A673 (cell line): ENCODE results near the gene SLC12A7. TPM values are rescaled to one million over a fixed set of nuclear protein-coding genes. Genes with fewer than 3 reads are reported as not detected.

Source experiments
- BruUV-seq: library from RNA; stranded (reverse); fragments of 400-500 nt; replicated peaks from 2 replicates; lab custom pipeline; 2021; lab: Mats Ljungman, UMichigan
- CTCF ChIA-PET: fragments of 300-600 bp; sonication (Branson Sonifier 250); formaldehyde crosslinking; loops from one replicate; lab custom pipeline; 2022; ENCODE audit warnings: antibody characterized with exemption; lab: Charles Lee
- POLR2A ChIA-PET: fragments of 300-600 bp; sonication (Branson Sonifier 250); formaldehyde crosslinking; loops from one replicate; lab custom pipeline; 2022; ENCODE audit warnings: antibody characterized with exemption; ENCODE audit not compliant: low non-redundant PET; lab: Charles Lee
- DNase-seq: peaks from one replicate; pipeline ENCODE4 v3.0.0-alpha.2; 2015; ENCODE audit warnings: low spot score
- H3K27ac ChIP-seq: fragments of 200-600 bp; sonication (generic); 2 replicates; pipeline ENCODE4 v1.5.1; 2016; ENCODE audit warnings: mixed run types, low read depth, mild to moderate bottlenecking, mixed read lengths, antibody characterized with exemption, low read length; ENCODE audit not compliant: poor library complexity, severe bottlenecking
- H3K27me3 ChIP-seq: fragments of 200-600 bp; sonication (generic); replicated peaks from 2 replicates; pipeline ENCODE4 v1.6.1; 2017; ENCODE audit warnings: mixed run types, low read depth, mild to moderate bottlenecking, mixed read lengths, antibody characterized with exemption, low read length; ENCODE audit not compliant: insufficient read depth, poor library complexity
- H3K36me3 ChIP-seq: fragments of 200-600 bp; sonication (generic); 2 replicates; pipeline ENCODE4 v1.6.1; 2016; ENCODE audit warnings: mixed run types, mild to moderate bottlenecking, mixed read lengths, antibody characterized with exemption, low read length; ENCODE audit not compliant: insufficient read depth, poor library complexity, severe bottlenecking
- H3K4me1 ChIP-seq: fragments of 200-600 bp; sonication (generic); 2 replicates; pipeline ENCODE4 v1.6.1; 2017; ENCODE audit warnings: mixed run types, mild to moderate bottlenecking, mixed read lengths, antibody characterized with exemption, low read length; ENCODE audit not compliant: insufficient read depth, poor library complexity, severe bottlenecking
- H3K4me3 ChIP-seq: fragments of 200-600 bp; sonication (generic); 2 replicates; pipeline ENCODE4 v1.5.1; 2016; ENCODE audit warnings: low read depth, mixed run types, mild to moderate bottlenecking, mixed read lengths, low read length; ENCODE audit not compliant: poor library complexity, severe bottlenecking
- H3K9me3 ChIP-seq: fragments of 200-600 bp; sonication (generic); 2 replicates; pipeline ENCODE4 v1.6.1; 2016; ENCODE audit warnings: mixed run types, low read depth, mild to moderate bottlenecking, mixed read lengths, antibody characterized with exemption, low read length; ENCODE audit not compliant: poor library complexity, severe bottlenecking
- EZH2 ChIP-seq: fragments of 200-600 bp; sonication (generic); IDR thresholded peaks from 2 replicates; pipeline ENCODE4 v1.6.1; 2017; ENCODE audit warnings: borderline replicate concordance, low read depth, mild to moderate bottlenecking, mixed read lengths, antibody characterized with exemption, low read length; ENCODE audit not compliant: poor library complexity, severe bottlenecking
- intact Hi-C: fragments of 100-400 bp; cut with micrococcal nuclease; formaldehyde crosslinking; loops from one replicate; pipeline ENCODE4 v1.10.0; 2022; ENCODE audit not compliant: unreplicated experiment
- total RNA-seq: library from RNA; stranded (reverse); gene quantifications from 2 replicates; pipeline ENCODE4 v1.2.3, GENCODE V29; 2021
- TF ChIP-seq, protein P1 (sequence below): fragments of 300-800, 200-600 bp; sonication (generic); conservative IDR thresholded peaks from 2 replicates; pipeline ENCODE4 v1.5.1; 2017; ENCODE audit warnings: low read depth, mild to moderate bottlenecking, antibody characterized with exemption, low read length, moderate library complexity, mixed read lengths

Gene SLC12A7
- total RNA-seq, 1 experiment from 2014 or later = 45.2 TPM

DNA sequence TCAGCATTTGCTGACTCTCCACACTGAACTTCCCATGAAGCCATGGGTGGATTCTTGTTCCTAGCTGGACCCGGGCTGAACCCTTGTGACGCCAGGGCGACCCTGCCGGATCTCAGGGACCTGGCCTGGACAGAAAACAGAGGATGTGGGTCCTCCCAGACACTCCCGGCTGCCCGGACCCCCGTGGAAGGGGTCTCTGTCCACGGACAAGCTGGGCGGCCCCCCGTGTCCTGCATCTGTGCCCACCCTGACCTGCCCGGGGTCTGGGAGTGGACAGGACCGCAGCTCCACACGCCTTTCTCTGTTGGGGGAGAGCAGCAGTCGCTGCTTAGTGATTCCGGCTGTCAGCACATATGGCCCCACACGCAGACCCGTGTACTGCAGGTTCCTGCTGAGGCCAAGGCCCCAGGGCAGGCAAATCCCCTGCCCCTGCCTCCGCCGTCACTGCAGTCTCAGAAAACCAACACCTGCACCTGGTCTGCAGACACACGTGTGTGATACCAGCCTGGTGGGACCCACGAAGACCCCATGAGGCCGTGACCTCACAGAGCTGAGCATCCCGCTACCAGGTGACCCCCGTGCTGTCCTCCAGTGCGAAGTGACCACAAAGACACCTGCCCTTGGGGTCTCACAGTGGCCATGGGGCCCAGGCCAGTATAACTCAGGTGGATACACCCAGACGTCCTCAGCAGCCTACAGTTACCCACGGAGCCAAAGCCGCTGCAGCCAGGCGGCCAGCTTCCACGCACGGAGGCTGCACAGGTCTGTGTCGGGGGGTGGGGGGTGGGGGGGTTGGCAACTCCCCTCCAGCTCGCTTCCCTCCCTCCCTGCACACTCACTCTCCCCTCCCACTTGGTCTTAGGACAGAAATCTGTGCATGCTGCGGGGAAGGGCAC is 52.6 kb downstream of the SLC12A7 start:
- H3K4me3 ChIP-seq = no peak overlapping the region
- POLR2A ChIA-PET = no interaction called here
- H3K4me1 ChIP-seq = no peaks in the 10 kb centered on the region
- TF ChIP-seq EZH2 = no peak
- TF ChIP-seq, protein P1, sequence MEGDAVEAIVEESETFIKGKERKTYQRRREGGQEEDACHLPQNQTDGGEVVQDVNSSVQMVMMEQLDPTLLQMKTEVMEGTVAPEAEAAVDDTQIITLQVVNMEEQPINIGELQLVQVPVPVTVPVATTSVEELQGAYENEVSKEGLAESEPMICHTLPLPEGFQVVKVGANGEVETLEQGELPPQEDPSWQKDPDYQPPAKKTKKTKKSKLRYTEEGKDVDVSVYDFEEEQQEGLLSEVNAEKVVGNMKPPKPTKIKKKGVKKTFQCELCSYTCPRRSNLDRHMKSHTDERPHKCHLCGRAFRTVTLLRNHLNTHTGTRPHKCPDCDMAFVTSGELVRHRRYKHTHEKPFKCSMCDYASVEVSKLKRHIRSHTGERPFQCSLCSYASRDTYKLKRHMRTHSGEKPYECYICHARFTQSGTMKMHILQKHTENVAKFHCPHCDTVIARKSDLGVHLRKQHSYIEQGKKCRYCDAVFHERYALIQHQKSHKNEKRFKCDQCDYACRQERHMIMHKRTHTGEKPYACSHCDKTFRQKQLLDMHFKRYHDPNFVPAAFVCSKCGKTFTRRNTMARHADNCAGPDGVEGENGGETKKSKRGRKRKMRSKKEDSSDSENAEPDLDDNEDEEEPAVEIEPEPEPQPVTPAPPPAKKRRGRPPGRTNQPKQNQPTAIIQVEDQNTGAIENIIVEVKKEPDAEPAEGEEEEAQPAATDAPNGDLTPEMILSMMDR = no peak
- CTCF ChIA-PET = no interaction called here
- intact Hi-C loops = no loop called here
- BruUV-seq = no TSS peak
- no peak for DNase-seq
- no peak overlapping the region for H3K27ac ChIP-seq
- H3K9me3 ChIP-seq = no peaks in the 10 kb centered on the region
- no peaks in the 10 kb centered on the region for H3K36me3 ChIP-seq
- no peaks in the 10 kb centered on the region for H3K27me3 ChIP-seq

DNA sequence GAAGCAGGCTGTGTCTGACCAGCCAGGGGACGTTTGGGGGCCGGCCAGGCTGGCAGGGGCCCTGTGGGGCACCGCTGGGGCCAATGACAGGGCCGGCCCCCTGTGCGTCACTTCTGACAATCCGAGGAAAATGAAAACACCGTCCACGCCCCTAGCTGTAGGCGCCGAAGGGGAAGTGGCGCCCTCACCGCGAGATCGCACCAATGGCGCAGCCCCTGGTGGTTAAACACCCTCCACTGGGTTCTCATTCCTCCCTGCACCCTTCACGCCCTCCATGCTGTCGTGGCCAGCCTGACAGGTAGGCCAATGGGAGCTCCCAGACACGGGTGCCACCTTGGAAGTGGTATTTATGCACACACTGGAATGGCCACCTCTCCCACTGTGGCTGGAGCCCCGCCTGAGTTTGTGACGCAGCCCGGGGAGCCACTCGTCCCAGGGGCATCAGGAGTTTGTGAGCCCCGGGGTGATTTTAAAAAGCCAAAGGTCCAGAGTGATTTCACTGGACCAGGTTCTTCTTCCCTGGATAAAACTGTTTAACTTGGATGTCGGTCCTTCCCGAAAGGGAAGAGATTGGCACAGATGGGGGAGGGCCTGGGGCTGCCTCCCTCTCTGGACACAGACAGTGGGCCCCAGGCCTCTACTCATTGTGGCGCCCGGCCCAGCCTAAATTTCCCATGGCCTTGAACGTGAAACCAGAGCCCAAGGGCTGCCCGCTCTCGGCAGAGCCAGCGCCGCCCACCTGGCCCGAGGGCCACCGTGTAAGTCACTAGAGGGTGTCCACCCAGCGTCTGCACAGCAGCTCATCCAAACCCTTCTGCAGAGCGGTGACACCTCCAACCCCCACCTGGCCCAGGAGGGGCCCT is 53.5 kb downstream of the SLC12A7 start:
- POLR2A ChIA-PET = no interaction called here
- TF ChIP-seq EZH2 = no peak
- TF ChIP-seq, protein P1 = no peak
- H3K27ac ChIP-seq = no peak overlapping the region
- DNase-seq = no peak
- BruUV-seq = no TSS peak
- no peaks in the 10 kb centered on the region for H3K36me3 ChIP-seq
- intact Hi-C loops = no loop called here
- H3K27me3 ChIP-seq = no peaks in the 10 kb centered on the region
- no peaks in the 10 kb centered on the region for H3K4me1 ChIP-seq
- no peak overlapping the region for H3K4me3 ChIP-seq
- H3K9me3 ChIP-seq = no peaks in the 10 kb centered on the region
- CTCF ChIA-PET = no interaction called here

DNA sequence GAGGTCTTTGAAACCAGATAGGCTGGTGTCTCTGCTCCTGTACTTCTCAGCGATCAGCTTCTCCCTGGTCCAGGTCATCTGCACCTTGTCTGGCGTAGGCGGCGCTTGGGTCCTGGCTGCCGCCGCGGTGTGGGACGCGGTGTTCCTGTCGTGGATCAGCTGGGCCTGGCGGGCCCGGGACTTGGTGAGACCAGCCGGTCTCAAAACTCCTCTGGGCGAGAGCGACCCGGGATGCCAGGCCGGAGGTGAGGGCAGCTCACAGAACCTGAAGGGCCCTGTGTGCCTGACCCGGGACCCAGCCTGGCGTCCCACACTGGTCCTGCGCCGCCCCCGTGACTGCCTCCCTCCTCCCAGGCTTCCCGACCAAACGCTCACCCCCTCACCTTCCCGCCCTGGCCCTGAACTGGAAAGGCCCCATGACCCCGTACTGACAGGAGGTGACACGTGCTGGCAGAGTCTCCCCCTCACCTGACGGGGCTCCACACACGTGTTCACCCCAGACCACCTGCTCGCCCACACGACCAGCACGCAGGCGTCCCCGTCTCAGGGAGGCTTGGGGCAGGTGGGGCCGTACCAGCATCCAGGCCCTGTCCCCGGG is 54.3 kb downstream of the SLC12A7 start:
- ChIA-PET CTCF (no interaction called here), POLR2A (no interaction called here)
- TF ChIP-seq, protein P1 = no peak
- TF ChIP-seq EZH2 = no peak
- Histone ChIP-seq H3K27me3 (no peaks in the 10 kb centered on the region), H3K36me3 (no peaks in the 10 kb centered on the region), H3K27ac (no peak overlapping the region), H3K9me3 (no peaks in the 10 kb centered on the region), H3K4me3 (no peak overlapping the region), H3K4me1 (no peaks in the 10 kb centered on the region)
- intact Hi-C loops = no loop called here
- no peak for DNase-seq
- BruUV-seq = no TSS peak
